SK-MEL-5 (cell line): ENCODE results near the gene CTU2. TPM values are rescaled to one million over a fixed set of nuclear protein-coding genes. Genes with fewer than 3 reads are reported as not detected.

Experiments used
- DNase-seq: peaks from one replicate; pipeline ENCODE4 v3.0.0-alpha.2; 2016; ENCODE audit warnings: low read depth, low spot score
- in situ Hi-C: cut with HindIII; loops from 2 replicates; pipeline ENCODE4 v1.10.0; 2016; ENCODE audit warnings: low sequenced_read_pairs, high pct_unique_total_duplicates, low pct_unique_long_range_greater_than_20kb
- total RNA-seq: library from RNA; depleted of rRNA; stranded (reverse); fragments of >200 nt; shearing (Covaris generic); gene quantifications from 2 replicates; pipeline ENCODE4 v1.2.3, GENCODE V29; 2014

CTU2 gene
- total RNA-seq, 1 experiment from 2014 or later = 15.5 TPM

DNA sequence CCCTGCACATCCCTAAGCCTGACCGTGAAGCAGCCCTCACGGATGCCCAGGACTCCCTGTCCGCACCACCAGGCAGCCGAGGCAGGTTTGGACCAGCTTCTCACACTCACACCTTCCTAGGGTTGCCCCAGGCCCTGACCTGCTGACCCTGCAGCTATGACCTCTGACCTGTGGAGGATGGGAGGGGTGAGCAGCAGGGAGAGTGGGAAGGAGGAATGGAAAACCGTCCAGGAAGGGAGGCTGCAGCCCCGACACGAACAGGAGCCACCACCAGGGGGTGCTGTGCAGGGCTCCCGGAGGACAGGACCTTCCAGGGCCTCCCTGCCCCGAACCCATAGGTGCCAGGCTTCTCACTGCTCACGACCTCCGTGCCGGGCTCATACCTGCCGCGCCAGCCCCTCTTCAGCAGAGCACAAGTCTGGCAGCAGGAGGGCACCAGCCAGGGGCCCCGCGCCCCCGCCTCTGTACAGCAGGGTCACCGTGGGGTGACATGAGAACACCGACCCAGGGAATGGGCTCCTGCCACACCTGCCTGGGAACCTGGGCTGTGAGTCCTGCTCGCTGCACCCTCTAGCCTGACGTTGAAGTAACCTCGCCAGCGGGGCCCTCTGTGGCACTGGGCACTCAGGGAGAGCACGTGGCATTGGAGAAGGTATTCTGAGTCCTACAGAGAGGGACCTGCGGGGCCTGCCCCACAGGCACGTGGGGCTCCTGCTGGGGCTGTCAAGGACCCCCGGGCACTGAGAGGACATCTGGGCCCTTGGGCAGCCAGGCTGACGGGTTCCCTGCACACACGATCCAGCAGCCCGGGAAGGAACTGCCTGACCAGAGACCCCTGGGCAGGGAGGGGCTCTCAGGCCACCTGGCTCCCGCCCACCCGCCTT lies 37.6 kb downstream of the CTU2 start:
- in situ Hi-C loops = no loop called here
- peak; percentile 66 for DNase-seq

DNA sequence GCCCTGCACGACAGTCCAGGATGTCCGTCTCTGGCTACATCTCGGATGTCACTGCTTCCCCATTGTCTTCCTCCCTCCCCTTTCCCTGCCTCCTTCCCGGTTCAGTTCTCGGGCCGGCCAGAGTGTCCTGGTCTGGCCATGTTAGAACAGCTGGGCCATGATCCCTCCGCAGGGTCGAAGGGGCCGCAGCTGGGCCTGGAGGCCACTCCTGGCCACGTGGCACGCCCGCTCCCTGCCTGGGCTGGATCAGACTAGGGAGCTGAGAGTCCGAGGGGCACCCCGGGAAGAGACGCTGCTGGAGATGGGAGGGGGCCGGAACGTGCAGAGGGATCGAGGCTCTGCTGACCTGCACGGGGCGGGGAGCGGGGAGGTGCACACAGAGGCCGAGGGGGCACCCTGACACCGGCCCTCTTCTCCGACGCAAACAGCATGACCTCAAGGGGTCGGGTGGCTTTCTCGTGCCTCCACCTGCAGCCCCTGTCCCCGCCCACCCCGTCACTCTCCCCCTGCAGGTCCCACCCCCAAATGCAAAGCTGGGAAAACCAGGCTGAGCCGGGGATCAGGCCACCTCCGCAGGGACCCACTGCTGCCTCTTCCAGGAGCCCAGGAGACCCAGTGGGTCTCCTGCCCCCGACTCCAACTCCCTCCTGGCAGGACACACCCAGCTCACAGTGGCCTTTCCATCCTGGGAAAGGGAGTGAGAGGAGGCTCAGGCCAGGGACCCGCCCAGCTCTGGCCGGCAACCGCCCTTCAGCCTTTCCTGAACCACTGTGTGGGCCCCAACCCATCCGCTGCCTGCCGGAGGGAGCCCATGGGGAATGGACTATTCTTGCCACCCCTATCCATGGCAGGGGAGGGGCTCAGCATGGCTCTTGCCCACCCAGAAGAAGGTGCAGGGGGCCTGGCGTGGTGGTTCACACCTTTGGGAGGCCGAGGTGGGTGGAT lies 38.5 kb downstream of the CTU2 start:
- no peak for DNase-seq
- in situ Hi-C loops = no loop called here

GRCh38 chr16:88746506-88746905 lies 40.2 kb downstream of the CTU2 start:
- in situ Hi-C loops = no loop called here
- no peak for DNase-seq

- in situ Hi-C loops = no loop called here
- peak; percentile 90 for DNase-seq
These were observed 41.4 kb downstream of the CTU2 start for GRCh38 chr16:88747588-88748301.

GRCh38 chr16:88748364-88748763 lies 42.1 kb downstream of the CTU2 start:
- DNase-seq = no peak
- in situ Hi-C loops = no loop called here

DNA sequence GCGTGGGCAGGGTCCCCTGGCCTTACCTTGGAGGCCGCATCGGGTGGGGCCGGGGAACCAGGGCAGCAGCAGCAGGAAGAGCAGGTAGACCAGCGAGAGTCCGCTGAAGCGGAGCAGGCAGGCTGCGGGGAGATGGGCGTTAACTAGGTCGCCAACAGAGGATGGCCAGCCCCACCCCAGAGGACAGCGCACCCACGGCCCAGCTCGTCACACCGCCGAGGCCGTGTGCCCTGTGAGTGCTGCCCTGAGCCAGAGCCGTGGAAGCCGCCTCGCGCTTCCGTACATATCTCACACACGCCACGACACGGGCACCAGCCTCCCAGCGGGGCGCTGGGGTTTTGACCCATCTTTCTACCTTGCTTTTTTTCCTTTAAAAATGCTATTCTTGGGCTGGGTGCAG lies 43.1 kb downstream of the CTU2 start:
- DNase-seq = no peak
- in situ Hi-C loops = no loop called here

DNA sequence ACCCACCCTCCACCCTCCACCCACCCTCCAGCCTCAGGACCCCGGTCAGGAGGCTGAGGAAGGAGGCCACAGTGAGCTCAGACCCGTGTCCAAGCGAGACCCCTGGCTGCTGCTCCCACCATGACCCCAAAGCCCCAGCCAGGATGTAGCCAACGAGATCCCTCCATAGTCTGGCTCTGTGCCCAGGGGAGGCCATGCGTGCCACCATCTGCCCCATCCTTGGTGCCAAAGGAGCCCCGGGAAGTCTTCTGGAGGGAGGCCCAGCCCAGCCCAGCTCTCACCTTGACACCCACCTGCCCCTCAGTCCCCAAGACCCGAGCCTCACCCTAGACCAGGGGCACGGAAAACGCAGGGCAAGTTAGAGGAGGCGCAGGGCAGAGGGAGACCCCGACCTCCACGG lies 44.6 kb downstream of the CTU2 start:
- in situ Hi-C loops = no loop called here
- no peak for DNase-seq

GRCh38 chr16:88752386-88753002 lies 46.2 kb downstream of the CTU2 start:
- in situ Hi-C loops = no loop called here
- DNase-seq = no peak

- in situ Hi-C loops = no loop called here
- no peak for DNase-seq
These were observed 46.9 kb downstream of the CTU2 start for GRCh38 chr16:88753191-88753590.

DNA sequence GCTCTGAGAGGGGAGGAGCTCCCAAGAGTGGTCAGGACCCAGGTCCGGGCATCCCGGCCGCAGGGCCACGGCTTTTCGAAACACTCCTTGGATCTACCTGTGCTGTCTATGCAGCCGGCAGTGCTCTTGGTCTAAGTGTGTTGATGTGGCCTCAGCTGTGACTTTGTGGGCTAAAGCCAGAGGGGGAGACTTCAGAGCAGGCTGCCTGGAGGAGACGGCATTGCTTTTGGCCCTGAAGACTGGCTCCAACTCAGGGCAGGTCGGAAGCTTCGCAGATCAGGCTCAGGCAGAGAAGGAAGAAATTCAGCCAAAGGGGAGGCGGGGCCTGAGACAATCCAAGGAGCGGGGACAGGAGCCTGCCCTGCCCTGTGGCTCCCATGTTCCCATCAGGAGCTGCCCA lies 47.3 kb downstream of the CTU2 start:
- in situ Hi-C loops = no loop called here
- DNase-seq = no peak

DNA sequence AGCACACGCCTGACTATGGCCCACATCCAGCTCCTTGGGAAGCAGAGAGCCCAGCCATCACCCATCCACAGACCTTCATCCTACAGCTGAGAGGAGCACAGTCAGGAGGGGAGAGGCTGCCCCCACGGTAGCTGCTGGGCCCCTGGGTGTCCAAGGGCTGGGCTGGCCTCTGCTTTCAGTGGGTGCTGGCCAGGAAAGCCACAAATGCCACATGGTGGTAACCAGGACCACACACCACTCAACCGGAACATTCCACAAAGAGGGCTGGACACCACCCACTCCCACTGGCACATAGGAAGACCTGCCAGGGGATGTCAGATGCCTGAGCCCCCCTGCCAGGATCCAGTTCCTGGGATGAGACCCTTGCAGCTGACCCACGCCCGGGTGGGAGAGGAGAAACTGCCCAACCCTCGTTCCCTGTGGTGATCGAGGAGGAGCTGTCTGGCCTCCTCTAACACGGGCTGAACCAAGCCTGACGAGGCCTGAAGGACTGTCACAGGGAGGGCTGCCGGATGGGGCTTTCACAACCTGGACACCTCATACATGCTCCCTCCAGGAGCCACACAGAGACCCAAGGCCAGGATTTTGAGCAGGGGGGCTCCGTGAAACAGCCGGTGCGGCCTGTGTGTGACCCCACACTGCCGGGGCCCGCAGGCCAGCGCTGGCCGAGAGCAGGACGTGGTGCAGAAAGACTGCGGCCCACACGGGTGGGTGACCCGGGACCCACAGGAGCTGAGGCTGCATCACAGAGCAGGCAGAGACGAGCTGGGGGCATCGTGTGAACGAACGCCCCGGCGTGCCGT lies 48.0 kb downstream of the CTU2 start:
- DNase-seq = no peak

DNA sequence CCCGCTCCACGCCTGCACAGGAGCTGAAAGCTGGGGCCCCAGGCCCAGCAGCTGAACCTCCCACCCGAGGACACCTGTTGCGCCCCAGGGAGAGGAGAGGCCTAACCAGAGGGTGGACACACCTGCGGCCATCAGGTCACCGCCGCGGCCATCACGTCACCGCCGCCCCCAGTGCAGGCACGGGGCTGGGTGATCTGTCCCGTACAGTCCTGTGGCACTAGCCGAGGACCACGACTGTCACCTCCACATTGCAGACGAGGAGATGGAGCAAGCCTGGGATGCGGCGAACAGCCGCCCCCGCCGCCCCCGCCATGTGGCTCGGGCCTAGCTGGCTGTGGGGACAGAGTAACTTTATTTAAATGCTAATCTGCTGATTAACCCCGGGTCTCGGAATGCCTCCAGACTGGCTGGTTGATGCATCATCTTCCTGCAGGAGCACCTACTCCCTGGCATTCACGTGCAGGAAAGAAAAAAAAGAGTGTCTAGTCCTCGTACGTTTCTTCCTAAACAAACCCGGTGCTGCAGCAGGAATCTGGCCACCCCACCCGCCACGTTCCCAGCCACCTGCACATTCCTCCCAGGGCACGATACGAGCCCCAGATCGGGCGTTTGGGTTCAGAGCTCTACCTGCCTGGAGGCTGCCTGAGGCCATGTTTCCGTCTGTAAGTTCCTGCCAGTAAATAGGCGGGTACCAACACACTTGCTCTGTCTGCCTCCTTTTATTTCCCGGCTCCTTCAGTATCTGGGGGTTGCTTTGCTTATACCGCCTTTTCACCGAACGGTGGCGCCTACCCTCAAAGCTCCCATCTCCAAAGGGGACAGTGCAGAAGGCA lies 48.8 kb downstream of the CTU2 start:
- DNase-seq = peak; percentile 51
- in situ Hi-C loops = no loop called here

More for the DNA sequence above, 48.0 kb downstream of the CTU2 start:
- in situ Hi-C loops = no loop called here

GRCh38 chr16:88755745-88756443 lies 49.6 kb downstream of the CTU2 start:
- in situ Hi-C loops = no loop called here
- DNase-seq = no peak

- in situ Hi-C loops = no loop called here
- no peak for DNase-seq
These were observed 52.1 kb downstream of the CTU2 start for GRCh38 chr16:88758227-88758943.

DNA sequence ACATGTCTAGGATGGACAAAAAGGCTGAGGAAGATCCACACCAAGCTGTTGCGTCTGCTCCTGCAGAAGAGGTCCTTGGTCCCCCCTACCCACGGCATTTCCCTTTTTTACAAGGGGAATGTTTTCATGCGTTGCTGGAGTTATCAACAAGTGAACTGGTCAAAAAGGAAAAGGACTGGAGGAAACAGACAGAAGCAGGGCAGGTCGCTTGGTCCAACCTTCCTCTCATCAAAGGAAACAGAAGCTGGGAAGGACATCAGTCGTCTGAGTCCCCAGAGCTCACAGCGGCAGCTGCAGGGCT lies 52.6 kb downstream of the CTU2 start:
- DNase-seq = no peak
- in situ Hi-C loops = no loop called here
